Keratinocyte (primary cell): ENCODE measurements around the gene TPCN2.

Source experiments
- EZH2 ChIP-seq: IDR thresholded peaks from one replicate; pipeline ENCODE4 v1.6.1; 2012; ENCODE audit warnings: inconsistent platforms, mild to moderate bottlenecking, low read length, moderate library complexity
- TF ChIP-seq, protein P1 (sequence below), 3 experiments: IDR thresholded peaks in 1 of 3; conservative IDR thresholded peaks in 1 of 3; optimal IDR thresholded peaks in 1 of 3; 2 replicates in 2 of 3; 3 replicates in 1 of 3; pipeline versions ENCODE3 to v1.5.1; 2011; ENCODE audit warnings: low read length in 3 of 3, mild to moderate bottlenecking in 3 of 3, moderate library complexity in 2 of 3, control low read depth in 1 of 3, inconsistent platforms in 1 of 3; ENCODE audit not compliant: insufficient read depth in 2 of 3; ENCODE audit errors: extremely low read depth in 1 of 3

DNA sequence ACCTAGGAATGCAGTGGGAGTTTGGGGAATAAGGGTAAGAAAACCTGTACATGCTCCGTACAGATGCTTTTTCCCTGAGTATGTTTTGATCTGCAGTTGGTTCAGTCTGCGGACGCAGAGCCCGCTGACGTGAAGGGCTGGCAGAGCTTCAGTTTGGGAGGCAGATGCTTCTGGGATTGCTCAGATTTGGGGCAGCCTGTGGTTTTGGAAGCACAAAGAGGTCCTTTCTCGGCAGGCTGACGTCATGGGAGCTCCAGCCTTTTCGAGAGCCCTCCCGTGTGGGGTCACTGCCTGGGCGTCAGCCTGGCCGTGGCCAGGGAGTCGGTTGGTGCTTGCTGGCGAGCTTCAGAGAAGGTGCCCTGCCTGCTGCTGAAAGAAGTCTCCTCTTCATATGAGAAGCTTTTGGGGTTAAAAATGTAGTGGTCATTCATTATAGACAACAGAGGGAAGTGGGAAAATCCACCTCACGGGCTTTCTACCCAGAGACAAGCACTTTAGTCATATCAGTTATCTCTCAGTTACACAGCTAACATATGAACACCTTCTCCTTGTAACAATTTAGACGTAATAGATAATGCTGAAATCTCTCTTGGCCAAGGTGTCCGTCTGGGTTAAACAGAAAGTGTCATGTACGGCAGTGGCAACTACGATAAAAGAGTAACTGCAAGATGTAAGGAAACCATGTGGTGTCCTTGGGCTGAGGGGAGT lies 26.8 kb downstream of the TPCN2 start:
- TF ChIP-seq, protein P1, sequence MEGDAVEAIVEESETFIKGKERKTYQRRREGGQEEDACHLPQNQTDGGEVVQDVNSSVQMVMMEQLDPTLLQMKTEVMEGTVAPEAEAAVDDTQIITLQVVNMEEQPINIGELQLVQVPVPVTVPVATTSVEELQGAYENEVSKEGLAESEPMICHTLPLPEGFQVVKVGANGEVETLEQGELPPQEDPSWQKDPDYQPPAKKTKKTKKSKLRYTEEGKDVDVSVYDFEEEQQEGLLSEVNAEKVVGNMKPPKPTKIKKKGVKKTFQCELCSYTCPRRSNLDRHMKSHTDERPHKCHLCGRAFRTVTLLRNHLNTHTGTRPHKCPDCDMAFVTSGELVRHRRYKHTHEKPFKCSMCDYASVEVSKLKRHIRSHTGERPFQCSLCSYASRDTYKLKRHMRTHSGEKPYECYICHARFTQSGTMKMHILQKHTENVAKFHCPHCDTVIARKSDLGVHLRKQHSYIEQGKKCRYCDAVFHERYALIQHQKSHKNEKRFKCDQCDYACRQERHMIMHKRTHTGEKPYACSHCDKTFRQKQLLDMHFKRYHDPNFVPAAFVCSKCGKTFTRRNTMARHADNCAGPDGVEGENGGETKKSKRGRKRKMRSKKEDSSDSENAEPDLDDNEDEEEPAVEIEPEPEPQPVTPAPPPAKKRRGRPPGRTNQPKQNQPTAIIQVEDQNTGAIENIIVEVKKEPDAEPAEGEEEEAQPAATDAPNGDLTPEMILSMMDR (optimal IDR thresholded peaks at IDR 0.05 in 1 of 3, IDR thresholded peaks at IDR 0.05 in 1 of 3, conservative IDR thresholded peaks at IDR 0.05 in 1 of 3; ENCODE audit: extremely low read depth in 1 of 3, insufficient read depth in 2 of 3, low read length in 3 of 3), result no peak
- no peak for TF ChIP-seq EZH2
